Lower leg skin (tissue), 3 donors: ENCODE data around the gene TRIM64C.
"Not testable (repeated sequence)": the region's sequence is repeated elsewhere in the genome, so short reads cannot be mapped to it uniquely, and the experiment has no call there.

Experiments used
- CTCF ChIP-seq, 3 donors: fragments of 450-650 bp; IDR thresholded peaks; one replicate each; pipeline ENCODE4 v1.5.1; 2016; ENCODE audit warnings: antibody characterized with exemption in 3 of 3, mild to moderate bottlenecking in 3 of 3, moderate library complexity in 2 of 3
- POLR2A ChIP-seq, 2 donors: fragments of 450-650 bp; IDR thresholded peaks; one replicate each; pipeline ENCODE4 v1.6.1; 2016 to 2017; ENCODE audit warnings: antibody characterized with exemption in 2 of 2, mild to moderate bottlenecking in 1 of 2, moderate library complexity in 1 of 2

GRCh38 chr11:49069897-49070296, 11.0 kb upstream of the TRIM64C start:
- TF ChIP-seq CTCF, POLR2A (IDR thresholded peaks at IDR 0.05): not testable (repeated sequence)
